ENCODE measurements around the gene RAB3GAP1. TPM values are rescaled to one million over a fixed set of nuclear protein-coding genes. Genes with fewer than 3 reads are reported as not detected.
"Not testable (repeated sequence)": the region's sequence is repeated elsewhere in the genome, so short reads cannot be mapped to it uniquely, and the experiment has no call there.

The RAB3GAP1 gene
- total and polyA plus RNA-seq, 12 donors, result 17.5 to 64.2 (median 50.9) TPM

DNA sequence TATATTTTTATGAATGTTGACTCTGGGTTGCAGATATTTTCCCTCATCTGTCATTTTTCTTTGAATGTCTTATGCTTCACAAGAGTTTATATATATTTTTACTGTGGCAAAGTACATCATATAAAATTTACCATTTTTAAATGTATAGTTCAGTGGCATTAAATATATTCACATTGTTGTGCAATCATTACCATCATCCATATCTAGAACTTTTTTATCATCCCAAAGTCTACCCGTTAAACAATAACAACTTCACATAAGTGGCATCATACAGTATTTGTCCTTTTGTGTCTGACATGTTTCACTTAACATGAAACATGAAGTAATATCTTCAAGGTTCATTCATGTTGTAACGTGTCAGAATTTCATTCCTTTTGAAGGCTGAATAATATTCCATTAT is 24.5 kb downstream of the RAB3GAP1 start:
- TF ChIP-seq, protein P1, sequence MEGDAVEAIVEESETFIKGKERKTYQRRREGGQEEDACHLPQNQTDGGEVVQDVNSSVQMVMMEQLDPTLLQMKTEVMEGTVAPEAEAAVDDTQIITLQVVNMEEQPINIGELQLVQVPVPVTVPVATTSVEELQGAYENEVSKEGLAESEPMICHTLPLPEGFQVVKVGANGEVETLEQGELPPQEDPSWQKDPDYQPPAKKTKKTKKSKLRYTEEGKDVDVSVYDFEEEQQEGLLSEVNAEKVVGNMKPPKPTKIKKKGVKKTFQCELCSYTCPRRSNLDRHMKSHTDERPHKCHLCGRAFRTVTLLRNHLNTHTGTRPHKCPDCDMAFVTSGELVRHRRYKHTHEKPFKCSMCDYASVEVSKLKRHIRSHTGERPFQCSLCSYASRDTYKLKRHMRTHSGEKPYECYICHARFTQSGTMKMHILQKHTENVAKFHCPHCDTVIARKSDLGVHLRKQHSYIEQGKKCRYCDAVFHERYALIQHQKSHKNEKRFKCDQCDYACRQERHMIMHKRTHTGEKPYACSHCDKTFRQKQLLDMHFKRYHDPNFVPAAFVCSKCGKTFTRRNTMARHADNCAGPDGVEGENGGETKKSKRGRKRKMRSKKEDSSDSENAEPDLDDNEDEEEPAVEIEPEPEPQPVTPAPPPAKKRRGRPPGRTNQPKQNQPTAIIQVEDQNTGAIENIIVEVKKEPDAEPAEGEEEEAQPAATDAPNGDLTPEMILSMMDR (IDR thresholded peaks at IDR 0.05), result no peak
- Histone ChIP-seq H3K27me3 (no peaks in the 10 kb centered on the region), H3K4me3 (no peak overlapping the region), H3K9me3 (peaks cover 0 to 18% (median 11%) of the 10 kb centered on the region in 11 donors), H3K4me1 (peaks cover 0 to 7% (median 0%) of the 10 kb centered on the region in 9 donors), H3K36me3 (peaks cover 0 to 27% (median 6%) of the 10 kb centered on the region in 9 donors), H3K27ac (no peak overlapping the region)
- intact Hi-C loops (cut with DNase I), result no loop called here
- DNase-seq, result no peak
- WGBS, 2 donors, result 97 to 99% methylated on average over 2 of the region's 2 CpGs
- no peak for ATAC-seq

DNA sequence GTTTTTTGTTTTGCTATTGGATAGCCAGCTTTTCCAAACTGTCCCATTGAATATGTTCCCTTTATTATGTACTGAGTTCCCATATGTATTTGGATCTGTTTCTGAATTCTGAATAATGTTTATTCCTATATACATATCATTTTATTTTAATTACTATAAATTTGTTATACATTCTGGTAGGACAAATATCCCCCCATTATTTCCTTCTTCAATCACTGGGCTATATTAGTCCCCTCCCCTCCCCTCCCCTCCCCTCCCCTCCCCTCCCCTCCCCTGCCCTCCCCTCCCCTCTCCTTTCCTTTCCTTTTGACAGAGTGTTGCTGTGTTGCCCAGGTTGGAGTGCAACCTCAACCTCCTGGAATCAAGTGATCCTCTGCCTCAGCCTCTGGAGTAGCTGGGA is 26.3 kb downstream of the RAB3GAP1 start:
- intact Hi-C loops (cut with DNase I), result no loop called here
- H3K9me3 ChIP-seq, result peaks cover 0 to 4% (median 0%) of the 10 kb centered on the region in 11 donors
- no peak overlapping the region for H3K4me3 ChIP-seq
- no peaks in the 10 kb centered on the region for H3K27me3 ChIP-seq
- no peak for DNase-seq
- TF ChIP-seq, protein P1 (IDR thresholded peaks at IDR 0.05), result no peak
- H3K36me3 ChIP-seq, result peaks cover 0 to 35% (median 6%) of the 10 kb centered on the region in 9 donors
- peaks cover 0 to 7% (median 0%) of the 10 kb centered on the region in 9 donors for H3K4me1 ChIP-seq
- no peak for ATAC-seq
- H3K27ac ChIP-seq, result no peak overlapping the region

DNA sequence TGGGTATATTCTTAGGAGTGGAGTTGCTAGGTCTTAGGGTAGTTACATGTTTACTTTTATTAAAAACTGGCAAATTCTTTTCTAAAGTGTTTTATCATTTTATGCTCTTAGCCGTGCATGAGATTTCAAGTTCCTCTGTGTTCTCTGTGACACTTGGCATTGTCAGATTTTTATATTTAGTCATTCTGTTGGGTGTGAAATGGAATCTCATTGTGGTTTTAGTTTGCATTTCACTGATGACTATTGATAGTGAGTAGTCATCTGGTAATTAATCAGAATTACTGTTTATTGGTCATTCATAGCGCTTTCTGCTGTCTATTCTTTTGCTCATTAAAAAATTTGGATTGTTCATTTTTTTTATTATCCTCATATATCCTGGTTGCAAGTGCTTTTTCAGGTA is 34.1 kb downstream of the RAB3GAP1 start:
- TF ChIP-seq, protein P1 (IDR thresholded peaks at IDR 0.05), result no peak
- 79 to 81% methylated on average over 2 of the region's 2 CpGs for WGBS, 2 donors
- Histone ChIP-seq H3K36me3 (peaks cover 0 to 24% (median 0%) of the 10 kb centered on the region in 9 donors), H3K27me3 (no peaks in the 10 kb centered on the region), H3K4me1 (peaks cover 0 to 14% (median 11%) of the 10 kb centered on the region in 9 donors), H3K9me3 (peaks cover 0 to 17% (median 5%) of the 10 kb centered on the region in 11 donors), H3K4me3 (no peak overlapping the region), H3K27ac (no peak overlapping the region)
- intact Hi-C loops (cut with DNase I), result no loop called here
- no peak for ATAC-seq
- DNase-seq, result no peak

DNA sequence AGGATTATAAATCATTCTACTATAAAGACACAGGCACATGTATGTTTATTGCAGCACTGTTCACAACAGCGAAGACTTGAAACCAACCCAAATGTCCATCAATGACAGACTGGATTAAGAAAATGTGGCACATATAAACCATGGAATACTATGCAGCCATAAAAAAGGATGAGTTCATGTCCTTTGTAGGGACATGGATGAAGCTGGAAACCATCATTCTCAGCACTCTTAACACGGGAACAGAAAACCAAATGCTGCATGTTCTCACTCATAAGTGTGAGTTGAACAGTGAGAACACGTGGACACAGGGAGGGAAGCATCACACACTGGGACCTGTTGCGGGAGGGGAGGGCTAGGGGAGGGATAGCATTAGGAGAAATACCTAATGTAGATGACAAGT is 37.5 kb downstream of the RAB3GAP1 start:
- ATAC-seq, result not testable (repeated sequence)

DNA sequence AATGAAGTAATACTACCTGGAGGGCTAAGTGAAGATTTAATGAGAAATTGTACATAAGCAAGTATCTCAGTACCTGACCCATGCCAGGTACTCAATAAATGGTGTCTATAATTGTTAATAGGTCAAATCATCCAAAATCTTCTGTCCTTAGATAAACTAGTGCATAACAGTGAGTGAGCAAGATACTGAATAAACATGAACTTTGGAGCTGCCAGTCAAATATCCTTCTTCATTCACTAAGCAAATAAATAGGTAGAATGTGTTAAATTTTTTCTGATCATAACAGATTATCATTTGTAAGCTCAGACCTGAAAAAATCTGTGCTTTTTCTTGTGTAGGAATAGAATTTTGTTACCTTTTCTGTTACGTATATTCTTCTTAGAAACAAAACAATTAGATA is 39.6 kb downstream of the RAB3GAP1 start:
- WGBS, 2 donors, result 96 to 98% methylated on average over 1 of the region's 1 CpG
- H3K4me1 ChIP-seq, result peaks cover 0 to 9% (median 0%) of the 10 kb centered on the region in 9 donors
- ATAC-seq (no peak), DNase-seq (no peak)
- H3K27me3 ChIP-seq, result no peaks in the 10 kb centered on the region
- TF ChIP-seq, protein P1 (IDR thresholded peaks at IDR 0.05), result no peak
- H3K36me3 ChIP-seq, result peaks cover 0 to 57% (median 12%) of the 10 kb centered on the region in 9 donors
- H3K27ac ChIP-seq, result no peak overlapping the region
- H3K4me3 ChIP-seq, result no peak overlapping the region
- intact Hi-C loops (cut with DNase I), result no loop called here
- peaks cover 0 to 17% (median 5%) of the 10 kb centered on the region in 11 donors for H3K9me3 ChIP-seq

More for the DNA sequence above, 37.5 kb downstream of the RAB3GAP1 start:
- Histone ChIP-seq H3K36me3 (peaks cover 0 to 36% (median 8%) of the 10 kb centered on the region in 9 donors), H3K4me1 (peaks cover 0 to 18% (median 12%) of the 10 kb centered on the region in 9 donors), H3K9me3 (peaks cover 0 to 17% (median 5%) of the 10 kb centered on the region in 11 donors)
- DNase-seq; H3K27me3 ChIP-seq; H3K4me3 ChIP-seq; intact Hi-C loops (cut with DNase I); H3K27ac ChIP-seq: not testable (repeated sequence)
- 96 to 99% methylated on average over 4 of the region's 4 CpGs for WGBS, 2 donors

Data from heart right ventricle (tissue), 16 donors.